ENCODE results near the gene NPY.
"Not testable (repeated sequence)": the region's sequence is repeated elsewhere in the genome, so short reads cannot be mapped to it uniquely, and the experiment has no call there.

NPY gene

GRCh38 chr7:24283897-24284698, at the start of gene NPY:
Gene NPY (plus strand): TSS chr7:24284190. CDS start chr7:24285241, 1,051 bp downstream.
- Histone ChIP-seq H3K4me1 (ENCODE audit: control insufficient read depth, insufficient read depth, low read length) (no peaks in the 10 kb centered on the region), H3K36me3 (ENCODE audit: control insufficient read depth, insufficient read depth, low read length) (no peaks in the 10 kb centered on the region), H3K4me3 (ENCODE audit: low read length) (peak within 1 kb of the TSS; percentile 14; the same call in 1 of the 2 replicates), H3K9me3 (ENCODE audit: control insufficient read depth, insufficient read depth, low read length) (no peaks in the 10 kb centered on the region), H3K27ac (ENCODE audit: low read length) (no peak within 1 kb of the TSS), H3K27me3 (ENCODE audit: control insufficient read depth, insufficient read depth, low read length) (peaks cover 29% of the 10 kb centered on the region)
- no CpG with 5 or more reads among the region's 73 CpGs for WGBS (ENCODE audit: insufficient coverage, insufficient read length)
- no peak for DNase-seq (ENCODE audit: low read depth, low spot score)

GRCh38 chr7:24239260-24239659, 44.7 kb upstream of the NPY start:
- Histone ChIP-seq H3K4me1 (ENCODE audit: control insufficient read depth, insufficient read depth, low read length) (peaks cover 2% of the 10 kb centered on the region; the same call in 1 of the 2 replicates), H3K4me3 (ENCODE audit: low read length) (no peak overlapping the region), H3K9me3 (ENCODE audit: control insufficient read depth, insufficient read depth, low read length) (no peaks in the 10 kb centered on the region), H3K27me3 (ENCODE audit: control insufficient read depth, insufficient read depth, low read length) (no peaks in the 10 kb centered on the region), H3K27ac (ENCODE audit: low read length) (no peak overlapping the region), H3K36me3 (ENCODE audit: control insufficient read depth, insufficient read depth, low read length) (no peaks in the 10 kb centered on the region)
- DNase-seq (ENCODE audit: low read depth, low spot score): no peak

GRCh38 chr7:24241206-24241605, 42.8 kb upstream of the NPY start:
- no peak for DNase-seq (ENCODE audit: low read depth, low spot score)
- H3K36me3 ChIP-seq (ENCODE audit: control insufficient read depth, insufficient read depth, low read length): no peaks in the 10 kb centered on the region
- H3K27me3 ChIP-seq (ENCODE audit: control insufficient read depth, insufficient read depth, low read length): no peaks in the 10 kb centered on the region
- H3K4me3 ChIP-seq (ENCODE audit: low read length): no peak overlapping the region
- WGBS (ENCODE audit: insufficient coverage, insufficient read length): no CpG with 5 or more reads among the region's 5 CpGs
- H3K27ac ChIP-seq (ENCODE audit: low read length): no peak overlapping the region
- H3K4me1 ChIP-seq (ENCODE audit: control insufficient read depth, insufficient read depth, low read length): no peaks in the 10 kb centered on the region
- H3K9me3 ChIP-seq (ENCODE audit: control insufficient read depth, insufficient read depth, low read length): no peaks in the 10 kb centered on the region

GRCh38 chr7:24244554-24244953, 39.4 kb upstream of the NPY start:
- DNase-seq (ENCODE audit: low read depth, low spot score): no peak
- H3K9me3 ChIP-seq (ENCODE audit: control insufficient read depth, insufficient read depth, low read length): no peaks in the 10 kb centered on the region
- no peak overlapping the region for H3K27ac ChIP-seq (ENCODE audit: low read length)
- no CpG with 5 or more reads among the region's 2 CpGs for WGBS (ENCODE audit: insufficient coverage, insufficient read length)
- H3K36me3 ChIP-seq (ENCODE audit: control insufficient read depth, insufficient read depth, low read length): no peaks in the 10 kb centered on the region
- H3K4me3 ChIP-seq (ENCODE audit: low read length): no peak overlapping the region
- H3K27me3 ChIP-seq (ENCODE audit: control insufficient read depth, insufficient read depth, low read length): no peaks in the 10 kb centered on the region
- H3K4me1 ChIP-seq (ENCODE audit: control insufficient read depth, insufficient read depth, low read length): no peaks in the 10 kb centered on the region

- Histone ChIP-seq H3K27ac (ENCODE audit: low read length) (no peak overlapping the region), H3K27me3 (ENCODE audit: control insufficient read depth, insufficient read depth, low read length) (no peaks in the 10 kb centered on the region), H3K36me3 (ENCODE audit: control insufficient read depth, insufficient read depth, low read length) (no peaks in the 10 kb centered on the region), H3K9me3 (ENCODE audit: control insufficient read depth, insufficient read depth, low read length) (no peaks in the 10 kb centered on the region), H3K4me1 (ENCODE audit: control insufficient read depth, insufficient read depth, low read length) (no peaks in the 10 kb centered on the region), H3K4me3 (ENCODE audit: low read length) (no peak overlapping the region)
- no peak for DNase-seq (ENCODE audit: low read depth, low spot score)
Measured at GRCh38 chr7:24245362-24245761, 38.6 kb upstream of the NPY start.

- Histone ChIP-seq H3K9me3 (ENCODE audit: control insufficient read depth, insufficient read depth, low read length) (no peaks in the 10 kb centered on the region), H3K4me1 (ENCODE audit: control insufficient read depth, insufficient read depth, low read length) (no peaks in the 10 kb centered on the region), H3K4me3 (ENCODE audit: low read length) (no peak overlapping the region), H3K27me3 (ENCODE audit: control insufficient read depth, insufficient read depth, low read length) (no peaks in the 10 kb centered on the region), H3K36me3 (ENCODE audit: control insufficient read depth, insufficient read depth, low read length) (no peaks in the 10 kb centered on the region), H3K27ac (ENCODE audit: low read length) (no peak overlapping the region)
- WGBS (ENCODE audit: insufficient coverage, insufficient read length): 100% methylated on average over 1 of the region's 7 CpGs
- no peak for DNase-seq (ENCODE audit: low read depth, low spot score)
Measured at GRCh38 chr7:24249266-24249665, 34.7 kb upstream of the NPY start.

- Histone ChIP-seq H3K27me3 (ENCODE audit: control insufficient read depth, insufficient read depth, low read length) (no peaks in the 10 kb centered on the region), H3K36me3 (ENCODE audit: control insufficient read depth, insufficient read depth, low read length) (no peaks in the 10 kb centered on the region), H3K4me3 (ENCODE audit: low read length) (no peak overlapping the region), H3K27ac (ENCODE audit: low read length) (no peak overlapping the region), H3K4me1 (ENCODE audit: control insufficient read depth, insufficient read depth, low read length) (no peaks in the 10 kb centered on the region), H3K9me3 (ENCODE audit: control insufficient read depth, insufficient read depth, low read length) (no peaks in the 10 kb centered on the region)
- no CpG with 5 or more reads among the region's 2 CpGs for WGBS (ENCODE audit: insufficient coverage, insufficient read length)
- no peak for DNase-seq (ENCODE audit: low read depth, low spot score)
Measured at GRCh38 chr7:24251568-24251967, 32.4 kb upstream of the NPY start.

GRCh38 chr7:24255139-24255538, 28.9 kb upstream of the NPY start:
- no peaks in the 10 kb centered on the region for H3K36me3 ChIP-seq (ENCODE audit: control insufficient read depth, insufficient read depth, low read length)
- no peaks in the 10 kb centered on the region for H3K4me1 ChIP-seq (ENCODE audit: control insufficient read depth, insufficient read depth, low read length)
- no peak overlapping the region for H3K4me3 ChIP-seq (ENCODE audit: low read length)
- no peak for DNase-seq (ENCODE audit: low read depth, low spot score)
- WGBS (ENCODE audit: insufficient coverage, insufficient read length): no CpG with 5 or more reads among the region's 6 CpGs
- H3K27ac ChIP-seq (ENCODE audit: low read length): no peak overlapping the region
- no peaks in the 10 kb centered on the region for H3K27me3 ChIP-seq (ENCODE audit: control insufficient read depth, insufficient read depth, low read length)
- no peaks in the 10 kb centered on the region for H3K9me3 ChIP-seq (ENCODE audit: control insufficient read depth, insufficient read depth, low read length)

GRCh38 chr7:24258324-24258723, 25.7 kb upstream of the NPY start:
- not testable (repeated sequence) for H3K9me3 ChIP-seq (ENCODE audit: control insufficient read depth, insufficient read depth, low read length); H3K36me3 ChIP-seq (ENCODE audit: control insufficient read depth, insufficient read depth, low read length); H3K4me3 ChIP-seq (ENCODE audit: low read length); H3K27ac ChIP-seq (ENCODE audit: low read length); H3K4me1 ChIP-seq (ENCODE audit: control insufficient read depth, insufficient read depth, low read length); H3K27me3 ChIP-seq (ENCODE audit: control insufficient read depth, insufficient read depth, low read length); DNase-seq (ENCODE audit: low read depth, low spot score)
- no CpG with 5 or more reads among the region's 1 CpG for WGBS (ENCODE audit: insufficient coverage, insufficient read length)

GRCh38 chr7:24271938-24272337, 12.1 kb upstream of the NPY start:
- Histone ChIP-seq H3K4me3 (ENCODE audit: low read length) (no peak overlapping the region), H3K9me3 (ENCODE audit: control insufficient read depth, insufficient read depth, low read length) (no peaks in the 10 kb centered on the region), H3K36me3 (ENCODE audit: control insufficient read depth, insufficient read depth, low read length) (no peaks in the 10 kb centered on the region), H3K27ac (ENCODE audit: low read length) (no peak overlapping the region), H3K4me1 (ENCODE audit: control insufficient read depth, insufficient read depth, low read length) (no peaks in the 10 kb centered on the region), H3K27me3 (ENCODE audit: control insufficient read depth, insufficient read depth, low read length) (no peaks in the 10 kb centered on the region)
- DNase-seq (ENCODE audit: low read depth, low spot score): no peak
- no CpG with 5 or more reads among the region's 4 CpGs for WGBS (ENCODE audit: insufficient coverage, insufficient read length)

GRCh38 chr7:24279512-24279911, 4.5 kb upstream of the NPY start:
- Histone ChIP-seq H3K36me3 (ENCODE audit: control insufficient read depth, insufficient read depth, low read length) (no peaks in the 10 kb centered on the region), H3K27me3 (ENCODE audit: control insufficient read depth, insufficient read depth, low read length) (peaks cover 18% of the 10 kb centered on the region), H3K4me1 (ENCODE audit: control insufficient read depth, insufficient read depth, low read length) (no peaks in the 10 kb centered on the region), H3K4me3 (ENCODE audit: low read length) (no peak overlapping the region), H3K9me3 (ENCODE audit: control insufficient read depth, insufficient read depth, low read length) (no peaks in the 10 kb centered on the region), H3K27ac (ENCODE audit: low read length) (no peak overlapping the region)
- DNase-seq (ENCODE audit: low read depth, low spot score): no peak

Data from iPS DF 6.9 (cell line).